ENCODE measurements around the gene DNM1L. TPM values are rescaled to one million over a fixed set of nuclear protein-coding genes. Genes with fewer than 3 reads are reported as not detected.
A peak's percentile ranks its signal among the peaks of the same experiment; 100 is the strongest.

Gene DNM1L
- polyA plus RNA-seq, 1 of the 3 experiments (the other 2 are of a cell fraction) = 26.6 TPM

GRCh38 chr12:32757157-32757556 is 78.1 kb downstream of the DNM1L start:
- peaks cover 4% of the 10 kb centered on the region for H3F3A ChIP-seq (replicated peaks; ENCODE audit: insufficient read depth)

GRCh38 chr12:32761716-32762115 is 82.6 kb downstream of the DNM1L start:
- WGBS (ENCODE audit: low lambda C conversion rate) = 7% methylated on average over 1 of the region's 1 CpG
- H2AFZ ChIP-seq (ENCODE audit: low read depth) = no peak overlapping the region
- no peak overlapping the region for H3K4me3 ChIP-seq (ENCODE audit: low read depth in 2 of 2, low read length in 1 of 2)
- POLR2A ChIA-PET = no interaction called here
- no peaks in the 10 kb centered on the region for H4K20me1 ChIP-seq (ENCODE audit: insufficient read depth)
- no peaks in the 10 kb centered on the region for H3K9me3 ChIP-seq
- no peak overlapping the region for H3K9ac ChIP-seq
- no peak overlapping the region for H3K27ac ChIP-seq (ENCODE audit: low read depth in 2 of 2, low read length in 1 of 2)
- H3K79me2 ChIP-seq (ENCODE audit: insufficient read depth) = no peaks in the 10 kb centered on the region
- H3K4me2 ChIP-seq = no peak overlapping the region
- H3K36me3 ChIP-seq (replicated peaks in 1 of 2; ENCODE audit: control insufficient read depth in 1 of 2, insufficient read depth in 2 of 2, low read length in 1 of 2) = no peaks in the 10 kb centered on the region
- H3F3A ChIP-seq (replicated peaks; ENCODE audit: insufficient read depth) = no peaks in the 10 kb centered on the region
- DNase-seq = no peak
- H3K4me1 ChIP-seq (ENCODE audit: control insufficient read depth in 1 of 2, insufficient read depth in 2 of 2, low read depth in 1 of 2, low read length in 1 of 2) = peaks cover 0 to 2% of the 10 kb centered on the region in 2 experiments; a peak in 1 of 4 replicates
- CTCF ChIA-PET = interaction anchor here (0.8 kb wide), 1 partner anchor 85 kb away, joined by 3 read pairs; no protein-coding TSS in a partner anchor
- 0 out of 2 replicates have a peak, but pooled peaks cover 10% of the 10 kb centered on the region for H3K27me3 ChIP-seq (ENCODE audit: insufficient read depth)
- no peaks in the 10 kb centered on the region for H3K9me2 ChIP-seq
- TF ChIP-seq EP300 (IDR thresholded peaks at IDR 0.05; ENCODE audit: borderline replicate concordance in 1 of 2, low read depth in 1 of 2, low read length in 1 of 2) (no peak), TEAD4 (IDR thresholded peaks at IDR 0.05; ENCODE audit: borderline replicate concordance, insufficient read depth) (no peak), SIN3A (IDR thresholded peaks at IDR 0.05; ENCODE audit: borderline replicate concordance, low read depth, low read length) (no peak), JUND (IDR thresholded peaks at IDR 0.05) (no peak), RCOR1 (IDR thresholded peaks at IDR 0.05; ENCODE audit: low read length) (no peak), FOXJ3 (CRISPR knock-in tag; IDR thresholded peaks at IDR 0.05) (no peak), MEF2A (IDR thresholded peaks at IDR 0.05; ENCODE audit: borderline replicate concordance, low read depth) (no peak), RFX5 (IDR thresholded peaks at IDR 0.05; ENCODE audit: low read length) (no peak), MAX (IDR thresholded peaks at IDR 0.05; ENCODE audit: low read depth) (no peak), RAD21 (IDR thresholded peaks at IDR 0.05; ENCODE audit: low read length) (no peak), CTCF (IDR thresholded peaks at IDR 0.05) (no peak), ELF1 (IDR thresholded peaks at IDR 0.05) (no peak), NRF1 (IDR thresholded peaks at IDR 0.05; ENCODE audit: low read depth, low read length) (no peak), GABPA (IDR thresholded peaks at IDR 0.05; ENCODE audit: low read depth) (no peak), RXRA (IDR thresholded peaks at IDR 0.05; ENCODE audit: borderline replicate concordance, low read depth) (no peak), CHD2 (IDR thresholded peaks at IDR 0.05; ENCODE audit: low read length, partially characterized antibody) (no peak), YY1 (IDR thresholded peaks at IDR 0.05; ENCODE audit: low read depth) (no peak)

More at GRCh38 chr12:32757157-32757556, 78.1 kb downstream of the DNM1L start:
- WGBS (ENCODE audit: low lambda C conversion rate) = 62% methylated on average over 3 of the region's 3 CpGs
- TF ChIP-seq REST (IDR thresholded peaks at IDR 0.05; ENCODE audit: low read depth, low read length) = no peak
- ChIA-PET CTCF (interaction anchor here (1.1 to 4.8 kb wide), 14 partner anchors 13 to 1261 kb away, joined by 3 to 150 read pairs (median 6); partner anchors contain the start of gene PKP2), POLR2A (interaction anchor here (2.3 kb wide), 1 partner anchor 162 kb away, joined by 9 read pairs; no protein-coding TSS in a partner anchor)
- no peak overlapping the region for H3K4me3 ChIP-seq (ENCODE audit: low read depth in 2 of 2, low read length in 1 of 2)
- no peak overlapping the region for H3K4me2 ChIP-seq
- peaks cover 28% of the 10 kb centered on the region for H3K79me2 ChIP-seq (ENCODE audit: insufficient read depth)
- H4K20me1 ChIP-seq (ENCODE audit: insufficient read depth) = no peaks in the 10 kb centered on the region
- H3K27me3 ChIP-seq (ENCODE audit: insufficient read depth) = 0 out of 2 replicates have a peak, but pooled peaks cover 7% of the 10 kb centered on the region
- H3K9me3 ChIP-seq = no peaks in the 10 kb centered on the region
- 0 out of 2 replicates have a peak overlapping the region, but pooled peaks have one; percentile 65 for H2AFZ ChIP-seq (ENCODE audit: low read depth)
- H3K9ac ChIP-seq = no peak overlapping the region
- H3K4me1 ChIP-seq (ENCODE audit: control insufficient read depth in 1 of 2, insufficient read depth in 2 of 2, low read depth in 1 of 2, low read length in 1 of 2) = peaks cover 9 to 12% of the 10 kb centered on the region in 2 experiments; a peak in 1 of 4 replicates
- no peaks in the 10 kb centered on the region for H3K9me2 ChIP-seq
- DNase-seq = no peak
- peaks cover 10 to 11% of the 10 kb centered on the region in 2 experiments for H3K36me3 ChIP-seq (replicated peaks in 1 of 2; ENCODE audit: control insufficient read depth in 1 of 2, insufficient read depth in 2 of 2, low read length in 1 of 2)
- no peak overlapping the region for H3K27ac ChIP-seq (ENCODE audit: low read depth in 2 of 2, low read length in 1 of 2)

All from SK-N-SH (cell line).